Subcutaneous preadipocyte (primary cell): Measurements from ENCODE around the gene AGT. TPM values are rescaled to one million over a fixed set of nuclear protein-coding genes. Genes with fewer than 3 reads are reported as not detected.

ENCODE experiments used
- total RNA-seq: library from RNA; depleted of rRNA; stranded (reverse); fragments of >200 nt; gene quantifications from 2 replicates; pipeline ENCODE4 v1.2.3, GENCODE V29; 2012

Gene AGT
- total RNA-seq, result 0.73 TPM in 1 of 2 replicates, not detected in the other

GRCh38 chr1:230713915-230714764, at the start of gene AGT:
Gene AGT, minus strand, starts transcription at chr1:230714122. Its CDS starts 3,299 bp downstream, at chr1:230710823.

GRCh38 chr1:230747127-230747730, 33.3 kb upstream of the AGT start, which contains the start of gene CAPN9:
Gene CAPN9, plus strand, starts transcription at chr1:230747388. Its CDS starts 109 bp downstream, at chr1:230747497.

Other genes with a start within 250 kb of the AGT start
- gene COG2, start 71.6 kb downstream of the AGT start, total RNA-seq, result 17.6 and 23.3 TPM in 2 replicates
- not detected in 2 replicates for gene CAPN9, start 33.3 kb upstream of the AGT start, total RNA-seq
- gene C1orf198, start 154.4 kb upstream of the AGT start, total RNA-seq, result 37.3 and 43.0 TPM in 2 replicates